GM12878 (cell line): ENCODE results near the gene KIF14. TPM values are rescaled to one million over a fixed set of nuclear protein-coding genes. Genes with fewer than 3 reads are reported as not detected.

Source experiments
- ATF7 ChIP-seq: fragments of 450-650 bp; IDR thresholded peaks from 2 replicates; pipeline ENCODE4 v1.6.1; 2016; ENCODE audit warnings: low read depth, mild to moderate bottlenecking
- BCL11A ChIP-seq: IDR thresholded peaks from 2 replicates; pipeline ENCODE4 v1.6.1; 2011; ENCODE audit warnings: low read depth, low read length
- CBFB ChIP-seq: IDR thresholded peaks from 2 replicates; pipeline ENCODE4 v1.6.1; 2016; ENCODE audit warnings: antibody characterized with exemption, low read depth
- CTCF ChIP-seq, 3 experiments: IDR thresholded peaks in 2 of 3; conservative IDR thresholded peaks in 1 of 3; 2 replicates each; pipeline ENCODE4 v1.5.1; 2011; ENCODE audit warnings: low read depth in 3 of 3, low read length in 3 of 3, mild to moderate bottlenecking in 3 of 3, control low read depth in 2 of 3, moderate library complexity in 2 of 3, inconsistent platforms in 1 of 3, mixed read lengths in 1 of 3; ENCODE audit not compliant: control insufficient read depth in 2 of 3, insufficient read depth in 1 of 3; ENCODE audit errors: extremely low read depth in 1 of 3
- KLF5 ChIP-seq: fragments of 450-650 bp; IDR thresholded peaks from 2 replicates; pipeline ENCODE4 v1.6.1; 2014; ENCODE audit warnings: mild to moderate bottlenecking; ENCODE audit not compliant: partially characterized antibody
- LARP7 ChIP-seq: fragments of 450-650 bp; IDR thresholded peaks from 2 replicates; pipeline ENCODE4 v1.6.1; 2017; ENCODE audit warnings: mild to moderate bottlenecking
- MEF2A ChIP-seq: IDR thresholded peaks from 2 replicates; pipeline ENCODE4 v1.6.1; 2011; ENCODE audit warnings: low read depth, mild to moderate bottlenecking, low read length, moderate library complexity; ENCODE audit not compliant: insufficient read depth
- NBN ChIP-seq: fragments of 450-650 bp; IDR thresholded peaks from 2 replicates; pipeline ENCODE4 v1.6.1; 2016
- NFIC ChIP-seq: IDR thresholded peaks from 2 replicates; pipeline ENCODE4 v1.6.1; 2012; ENCODE audit warnings: low read depth, mild to moderate bottlenecking, inconsistent platforms, low read length, moderate library complexity
- PBX3 ChIP-seq: IDR thresholded peaks from 2 replicates; pipeline ENCODE4 v1.6.1; 2011; ENCODE audit warnings: mild to moderate bottlenecking, low read depth, low read length, moderate library complexity; ENCODE audit not compliant: insufficient replicate concordance
- PRDM15 ChIP-seq: fragments of 450-650 bp; formaldehyde crosslinking; IDR thresholded peaks from 2 replicates; pipeline ENCODE4 v1.4.0; 2020; ENCODE audit warnings: mild to moderate bottlenecking, moderate library complexity
- RAD21 ChIP-seq: IDR thresholded peaks from 2 replicates; pipeline ENCODE4 v1.6.1; 2011; ENCODE audit warnings: mild to moderate bottlenecking, low read depth, low read length, moderate library complexity; ENCODE audit not compliant: insufficient read depth
- RUNX3 ChIP-seq: IDR thresholded peaks from 2 replicates; pipeline ENCODE4 v1.6.1; 2012; ENCODE audit warnings: low read length, inconsistent platforms
- SP1 ChIP-seq: IDR thresholded peaks from one replicate; pipeline ENCODE4 v1.6.1; 2011; ENCODE audit warnings: low read depth, low read length
- SUZ12 ChIP-seq: fragments of 200-600 bp; sonication (generic); IDR thresholded peaks from one replicate; pipeline ENCODE4 v1.6.1; 2018; ENCODE audit warnings: antibody characterized with exemption, mild to moderate bottlenecking; ENCODE audit not compliant: unreplicated experiment
- ZBTB4 ChIP-seq: fragments of 450-650 bp; formaldehyde crosslinking; IDR thresholded peaks from 2 replicates; pipeline ENCODE4 v1.4.0; 2022; ENCODE audit warnings: mild to moderate bottlenecking, moderate library complexity
- ZNF24 ChIP-seq: fragments of 450-650 bp; IDR thresholded peaks from 2 replicates; pipeline ENCODE4 v1.6.1; 2017; ENCODE audit warnings: antibody characterized with exemption, mild to moderate bottlenecking
- ZNF384 ChIP-seq: IDR thresholded peaks from 2 replicates; pipeline ENCODE4 v1.6.1; 2012; ENCODE audit warnings: low read depth, mild to moderate bottlenecking, low read length, improper control_type of control experiment, borderline replicate concordance
- polyA plus RNA-seq, 11 experiments: library from polyadenylated mRNA; depleted of rRNA in 4 of 11; unstranded in 6 of 11; stranded (reverse) in 5 of 11; fragments of >200 nt; fragmentation: Nextera tagmentation in 4 of 11; fragmentation: Illumina TruSeq in 1 of 11; extraction: Ambion mirVana in 4 of 11; extraction: Trizol in 1 of 11; gene quantifications; 1 replicate in 1 of 11; 2 replicates in 10 of 11; pipeline versions ENCODE4 v1.2.1 to v1.2.3, GENCODE V29; 2011 to 2016; ENCODE audit warnings: inconsistent platforms in 2 of 11, missing spikeins in 2 of 11, low read depth in 1 of 11
- total RNA-seq, 4 experiments: library from RNA; depleted of rRNA in 3 of 4; stranded (reverse); fragments of >200 nt in 3 of 4; fragmentation: Illumina TruSeq in 1 of 4; extraction: Trizol in 1 of 4; gene quantifications; 2 replicates each; pipeline versions ENCODE4 v1.2.1 to v1.2.3, GENCODE V29; 2013 to 2021

Gene KIF14
- total and polyA plus RNA-seq, 10 of the 15 experiments (the other 5 are each of a cell fraction or from before 2014, with no cell fraction given): 6.8 to 25.5 (median 14.4) TPM

- TF ChIP-seq RAD21 (no peak), ATF7 (peak; percentile 75), BCL11A (peak; percentile 54; the same call in 1 of the 2 replicates), PRDM15 (CRISPR knock-in tag) (no peak), RUNX3 (peak; percentile 97), NBN (peak; percentile 75), PBX3 (no peak), CBFB (peak; percentile 80; the same call in 1 of the 2 replicates), ZBTB4 (CRISPR knock-in tag) (no peak), KLF5 (no peak), NFIC (peak; percentile 92), ZNF384 (peak; percentile 99), SUZ12 (no peak), MEF2A (peak; percentile 71; the same call in 1 of the 2 replicates), SP1 (peak; percentile 14), CTCF (IDR thresholded peaks at IDR 0.05 in 2 of 3, conservative IDR thresholded peaks at IDR 0.05 in 1 of 3; ENCODE audit: control insufficient read depth in 2 of 3, extremely low read depth in 1 of 3, insufficient read depth in 1 of 3, low read depth in 3 of 3, low read length in 3 of 3) (no peak), LARP7 (no peak), ZNF24 (peak; percentile 83)
Measured at GRCh38 chr1:200625381-200625824, 4.9 kb upstream of the KIF14 start (continued).
